ENCODE measurements around the gene CHMP5. TPM values are rescaled to one million over a fixed set of nuclear protein-coding genes. Genes with fewer than 3 reads are reported as not detected.
"Not testable (repeated sequence)": the region's sequence is repeated elsewhere in the genome, so short reads cannot be mapped to it uniquely, and the experiment has no call there.

The CHMP5 gene
- total and polyA plus RNA-seq, 7 donors: 54.6 to 307 (median 79.6) TPM

- Histone ChIP-seq H3K4me1 (no peaks in the 10 kb centered on the region), H3K9me3 (no peaks in the 10 kb centered on the region), H3K36me3 (peaks cover 42 to 100% (median 85%) of the 10 kb centered on the region in 4 donors), H3K27me3 (no peaks in the 10 kb centered on the region), H3K4me3 (no peak overlapping the region), H3K27ac (no peak overlapping the region)
- no peak for TF ChIP-seq EP300 (IDR thresholded peaks at IDR 0.05)
- no peak for TF ChIP-seq CTCF (IDR thresholded peaks at IDR 0.05)
- no peak for TF ChIP-seq POLR2A (IDR thresholded peaks at IDR 0.05)
- TF ChIP-seq POLR2AphosphoS5 (IDR thresholded peaks at IDR 0.05): no peak
- no peak for DNase-seq
- 71 to 83% methylated on average over 1 of the region's 1 CpG for WGBS, 2 donors
- intact Hi-C loops (cut with DNase I): no loop called here
Observed at GRCh38 chr9:33307067-33307466, 42.2 kb downstream of the CHMP5 start.

- DNase-seq: no peak
- Histone ChIP-seq H3K9me3 (no peaks in the 10 kb centered on the region), H3K36me3 (peaks cover 39 to 100% (median 82%) of the 10 kb centered on the region in 4 donors), H3K27me3 (no peaks in the 10 kb centered on the region), H3K4me3 (no peak overlapping the region), H3K4me1 (no peaks in the 10 kb centered on the region), H3K27ac (no peak overlapping the region)
- WGBS, 2 donors: 88 to 91% methylated on average over 1 of the region's 1 CpG
- TF ChIP-seq EP300 (IDR thresholded peaks at IDR 0.05) (no peak), CTCF (IDR thresholded peaks at IDR 0.05) (no peak), POLR2A (IDR thresholded peaks at IDR 0.05) (no peak), POLR2AphosphoS5 (IDR thresholded peaks at IDR 0.05) (no peak)
- intact Hi-C loops (cut with DNase I): no loop called here
Observed at GRCh38 chr9:33309903-33310302, 45.1 kb downstream of the CHMP5 start.

GRCh38 chr9:33310748-33311147 is 45.9 kb downstream of the CHMP5 start:
- Histone ChIP-seq H3K27ac (no peak overlapping the region), H3K4me1 (no peaks in the 10 kb centered on the region), H3K36me3 (peaks cover 32 to 100% (median 73%) of the 10 kb centered on the region in 4 donors), H3K27me3 (no peaks in the 10 kb centered on the region), H3K9me3 (no peaks in the 10 kb centered on the region), H3K4me3 (no peak overlapping the region)
- TF ChIP-seq POLR2AphosphoS5 (IDR thresholded peaks at IDR 0.05) (no peak), EP300 (IDR thresholded peaks at IDR 0.05) (no peak), POLR2A (IDR thresholded peaks at IDR 0.05) (no peak)
- WGBS, 2 donors: 55 to 82% methylated on average over 2 of the region's 2 CpGs
- DNase-seq: no peak
- intact Hi-C loops (cut with DNase I): no loop called here

- Histone ChIP-seq H3K4me3 (no peak overlapping the region), H3K36me3 (peaks cover 32 to 98% (median 66%) of the 10 kb centered on the region in 4 donors), H3K27ac (no peak overlapping the region), H3K4me1 (no peaks in the 10 kb centered on the region), H3K27me3 (no peaks in the 10 kb centered on the region), H3K9me3 (no peaks in the 10 kb centered on the region)
- intact Hi-C loops (cut with DNase I): no loop called here
- TF ChIP-seq EP300 (IDR thresholded peaks at IDR 0.05) (no peak), CTCF (IDR thresholded peaks at IDR 0.05) (no peak), POLR2A (IDR thresholded peaks at IDR 0.05) (no peak), POLR2AphosphoS5 (IDR thresholded peaks at IDR 0.05) (no peak)
- DNase-seq: no peak
- 90% methylated on average over 2 of the region's 2 CpGs for WGBS, 2 donors
Observed at GRCh38 chr9:33311953-33312352, 47.1 kb downstream of the CHMP5 start.

- intact Hi-C loops (cut with DNase I): no loop called here
- no peaks in the 10 kb centered on the region for H3K27me3 ChIP-seq
- H3K27ac ChIP-seq: peak overlapping the region in 1 of 4 donors; percentile 34
- no peaks in the 10 kb centered on the region for H3K9me3 ChIP-seq
- TF ChIP-seq CTCF (IDR thresholded peaks at IDR 0.05): no peak
- no peak for TF ChIP-seq POLR2A (IDR thresholded peaks at IDR 0.05)
- no peak for TF ChIP-seq POLR2AphosphoS5 (IDR thresholded peaks at IDR 0.05)
- TF ChIP-seq EP300 (IDR thresholded peaks at IDR 0.05): no peak
- no peak for DNase-seq
- H3K4me1 ChIP-seq: peaks cover 0 to 23% (median 9%) of the 10 kb centered on the region in 4 donors
- H3K36me3 ChIP-seq: peaks cover 42 to 87% (median 50%) of the 10 kb centered on the region in 4 donors
- H3K4me3 ChIP-seq: no peak overlapping the region
- 82 to 85% methylated on average over 5 of the region's 5 CpGs for WGBS, 2 donors
Observed at GRCh38 chr9:33315371-33315770, 50.5 kb downstream of the CHMP5 start.

- peaks cover 0 to 37% (median 20%) of the 10 kb centered on the region in 4 donors for H3K4me1 ChIP-seq
- H3K9me3 ChIP-seq; H3K4me3 ChIP-seq; H3K27me3 ChIP-seq; intact Hi-C loops (cut with DNase I); DNase-seq; H3K27ac ChIP-seq: not testable (repeated sequence)
- WGBS, 2 donors: 93 to 96% methylated on average over 3 of the region's 3 CpGs
- peaks cover 38 to 86% (median 44%) of the 10 kb centered on the region in 4 donors for H3K36me3 ChIP-seq
Observed at GRCh38 chr9:33317136-33317535, 52.3 kb downstream of the CHMP5 start.

Measured in sigmoid colon (tissue), 7 donors.